ENCODE results near the gene MGRN1. TPM values are rescaled to one million over a fixed set of nuclear protein-coding genes. Genes with fewer than 3 reads are reported as not detected.

The MGRN1 gene
- total and polyA plus RNA-seq, 2 of the 13 experiments (the other 11 are each of a cell fraction or from before 2014, with no cell fraction given) = 11.9 to 12.6 TPM

GRCh38 chr16:4660454-4661007 is 35.9 kb downstream of the MGRN1 start (continued):
- TF ChIP-seq STAT6 (CRISPR knock-in tag; IDR thresholded peaks at IDR 0.05; ENCODE audit: borderline replicate concordance) = no peak

GRCh38 chr16:4661661-4662060 is 37.0 kb downstream of the MGRN1 start:
- H3K4me1 ChIP-seq (ENCODE audit: insufficient read depth, low read length) = peaks cover 85% of the 10 kb centered on the region
- no peak for ATAC-seq
- H3K27me3 ChIP-seq (ENCODE audit: control insufficient read depth in 1 of 2, insufficient read depth in 2 of 2, low read length in 2 of 2) = no peaks in the 10 kb centered on the region
- no peak overlapping the region for H3K4me2 ChIP-seq (ENCODE audit: low read depth, low read length)
- FAIRE-seq = no peak
- peaks cover 5% of the 10 kb centered on the region for H3K79me2 ChIP-seq (ENCODE audit: insufficient read depth, low read length)
- no TSS peak for BruUV-seq (replicated peaks)
- peaks cover 15 to 18% of the 10 kb centered on the region in 2 experiments; a peak in 4 of 5 replicates for H3K36me3 ChIP-seq (replicated peaks in 1 of 2; ENCODE audit: control insufficient read depth in 1 of 2, insufficient read depth in 2 of 2, low read length in 2 of 2)
- no peak for TF ChIP-seq ZNF747 (CRISPR knock-in tag; IDR thresholded peaks at IDR 0.05; ENCODE audit: borderline replicate concordance)
- TF ChIP-seq REST (IDR thresholded peaks at IDR 0.05; ENCODE audit: borderline replicate concordance in 1 of 2, low read depth in 1 of 2, low read length in 2 of 2) = no peak
- TF ChIP-seq, protein P1, sequence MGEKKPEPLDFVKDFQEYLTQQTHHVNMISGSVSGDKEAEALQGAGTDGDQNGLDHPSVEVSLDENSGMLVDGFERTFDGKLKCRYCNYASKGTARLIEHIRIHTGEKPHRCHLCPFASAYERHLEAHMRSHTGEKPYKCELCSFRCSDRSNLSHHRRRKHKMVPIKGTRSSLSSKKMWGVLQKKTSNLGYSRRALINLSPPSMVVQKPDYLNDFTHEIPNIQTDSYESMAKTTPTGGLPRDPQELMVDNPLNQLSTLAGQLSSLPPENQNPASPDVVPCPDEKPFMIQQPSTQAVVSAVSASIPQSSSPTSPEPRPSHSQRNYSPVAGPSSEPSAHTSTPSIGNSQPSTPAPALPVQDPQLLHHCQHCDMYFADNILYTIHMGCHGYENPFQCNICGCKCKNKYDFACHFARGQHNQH (CRISPR knock-in tag; IDR thresholded peaks at IDR 0.05) = no peak
- no peak for TF ChIP-seq CENPT (CRISPR knock-in tag; IDR thresholded peaks at IDR 0.05; ENCODE audit: low read depth)
- TF ChIP-seq ZNF20 (CRISPR knock-in tag; IDR thresholded peaks at IDR 0.05) = no peak
- TF ChIP-seq NCOA2 (CRISPR knock-in tag; IDR thresholded peaks at IDR 0.05) = no peak
- no peak for TF ChIP-seq ZNF282 (IDR thresholded peaks at IDR 0.05; ENCODE audit: partially characterized antibody)
- TF ChIP-seq ZNF12 (CRISPR knock-in tag; IDR thresholded peaks at IDR 0.05) = no peak
- no peak for TF ChIP-seq SMAD1 (CRISPR knock-in tag; IDR thresholded peaks at IDR 0.05; ENCODE audit: borderline replicate concordance, low read depth)
- TF ChIP-seq WIZ (CRISPR knock-in tag; IDR thresholded peaks at IDR 0.05) = no peak
- 99% methylated on average over 10 of the region's 11 CpGs for WGBS (ENCODE audit: low lambda C conversion rate)
- in situ Hi-C loops (cut with HindIII; ENCODE audit: extremely low pct_ligation_motif_present, low pct_unique_long_range_greater_than_20kb) = loop anchor here (5.0 kb wide), 1 partner anchor 44 kb away; no protein-coding TSS in a partner anchor
- ChIA-PET POLR2A (interaction anchor here (0.7 to 1.6 kb wide), 2 partner anchors 32 to 41 kb away, joined by 3 read pairs; no protein-coding TSS in a partner anchor), CTCF (ENCODE audit: low intra/inter-chr PET ratio, low total read pairs) (no interaction called here)
- no peak for DNase-seq (ENCODE audit: low spot score)
- H4K20me1 ChIP-seq (ENCODE audit: insufficient read depth, low read length) = no peaks in the 10 kb centered on the region
- no peak overlapping the region for H2AFZ ChIP-seq (ENCODE audit: low read length)
- no peaks in the 10 kb centered on the region for H3K9me3 ChIP-seq (ENCODE audit: low read length)
- no peak overlapping the region for H3K4me3 ChIP-seq (replicated peaks in 1 of 3; ENCODE audit: insufficient read depth in 1 of 3, low read depth in 2 of 3, low read length in 3 of 3)
- intact Hi-C loops (cut with micrococcal nuclease; ENCODE audit: unreplicated experiment) = no loop called here
- peak overlapping the region; percentile 68 for H3K27ac ChIP-seq (ENCODE audit: extremely low read length, insufficient read depth, low read length)
- no peak overlapping the region for H3K9ac ChIP-seq (ENCODE audit: insufficient read depth, low read depth, low read length)

Measured in HepG2 (cell line).